Measurements from ENCODE around the gene SLC4A8. TPM values are rescaled to one million over a fixed set of nuclear protein-coding genes. Genes with fewer than 3 reads are reported as not detected.

SLC4A8 gene
- total and polyA plus RNA-seq, 9 of the 15 experiments (the other 6 are each of a cell fraction or from before 2014, with no cell fraction given): 0.04 to 1.5 (median 0.12) TPM; not detected in 2

DNA sequence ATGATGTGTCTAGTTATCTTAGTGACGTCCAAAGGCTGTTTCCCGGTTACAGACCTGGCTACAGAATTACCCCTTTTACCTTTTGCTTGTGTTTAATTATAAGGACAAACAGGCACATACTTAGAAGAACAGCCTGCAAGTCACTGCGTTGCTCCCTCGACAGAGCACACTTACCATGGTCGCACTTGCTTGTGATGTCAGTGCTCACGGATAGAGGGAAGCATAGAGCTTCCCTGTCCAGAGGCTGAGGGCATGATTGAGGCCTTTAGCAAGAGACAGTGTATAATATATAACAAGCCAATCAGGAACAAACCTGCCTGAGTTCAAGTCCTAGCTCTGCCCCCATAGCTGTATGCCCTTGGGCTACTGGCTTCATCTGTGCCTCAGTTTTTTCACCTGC, 93.2 kb downstream of the SLC4A8 start (continued):
- TF ChIP-seq, protein P1, sequence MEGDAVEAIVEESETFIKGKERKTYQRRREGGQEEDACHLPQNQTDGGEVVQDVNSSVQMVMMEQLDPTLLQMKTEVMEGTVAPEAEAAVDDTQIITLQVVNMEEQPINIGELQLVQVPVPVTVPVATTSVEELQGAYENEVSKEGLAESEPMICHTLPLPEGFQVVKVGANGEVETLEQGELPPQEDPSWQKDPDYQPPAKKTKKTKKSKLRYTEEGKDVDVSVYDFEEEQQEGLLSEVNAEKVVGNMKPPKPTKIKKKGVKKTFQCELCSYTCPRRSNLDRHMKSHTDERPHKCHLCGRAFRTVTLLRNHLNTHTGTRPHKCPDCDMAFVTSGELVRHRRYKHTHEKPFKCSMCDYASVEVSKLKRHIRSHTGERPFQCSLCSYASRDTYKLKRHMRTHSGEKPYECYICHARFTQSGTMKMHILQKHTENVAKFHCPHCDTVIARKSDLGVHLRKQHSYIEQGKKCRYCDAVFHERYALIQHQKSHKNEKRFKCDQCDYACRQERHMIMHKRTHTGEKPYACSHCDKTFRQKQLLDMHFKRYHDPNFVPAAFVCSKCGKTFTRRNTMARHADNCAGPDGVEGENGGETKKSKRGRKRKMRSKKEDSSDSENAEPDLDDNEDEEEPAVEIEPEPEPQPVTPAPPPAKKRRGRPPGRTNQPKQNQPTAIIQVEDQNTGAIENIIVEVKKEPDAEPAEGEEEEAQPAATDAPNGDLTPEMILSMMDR (IDR thresholded peaks at IDR 0.05 in 2 of 3, conservative IDR thresholded peaks at IDR 0.05 in 1 of 3; ENCODE audit: insufficient read depth in 2 of 3, low read depth in 1 of 3, low read length in 3 of 3): peak; percentile 61 to 63 (median 63)
- TF ChIP-seq TCF7 (IDR thresholded peaks at IDR 0.05; ENCODE audit: borderline replicate concordance) (no peak), RAD21 (CRISPR knock-in tag; conservative IDR thresholded peaks at IDR 0.05 in 1 of 2, IDR thresholded peaks at IDR 0.05 in 1 of 2) (peak in 1 of 2 experiments; percentile 50; a peak in 2 of 4 replicates), NFIX (CRISPR knock-in tag; IDR thresholded peaks at IDR 0.05; ENCODE audit: low read depth) (no peak), TEAD1 (CRISPR knock-in tag; IDR thresholded peaks at IDR 0.05) (no peak), CREM (IDR thresholded peaks at IDR 0.05; ENCODE audit: low read depth) (peak; percentile 28; the same call in 1 of the 2 replicates), SETDB1 (IDR thresholded peaks at IDR 0.05; ENCODE audit: low read length) (no peak)
- TF ChIP-seq, protein P2, sequence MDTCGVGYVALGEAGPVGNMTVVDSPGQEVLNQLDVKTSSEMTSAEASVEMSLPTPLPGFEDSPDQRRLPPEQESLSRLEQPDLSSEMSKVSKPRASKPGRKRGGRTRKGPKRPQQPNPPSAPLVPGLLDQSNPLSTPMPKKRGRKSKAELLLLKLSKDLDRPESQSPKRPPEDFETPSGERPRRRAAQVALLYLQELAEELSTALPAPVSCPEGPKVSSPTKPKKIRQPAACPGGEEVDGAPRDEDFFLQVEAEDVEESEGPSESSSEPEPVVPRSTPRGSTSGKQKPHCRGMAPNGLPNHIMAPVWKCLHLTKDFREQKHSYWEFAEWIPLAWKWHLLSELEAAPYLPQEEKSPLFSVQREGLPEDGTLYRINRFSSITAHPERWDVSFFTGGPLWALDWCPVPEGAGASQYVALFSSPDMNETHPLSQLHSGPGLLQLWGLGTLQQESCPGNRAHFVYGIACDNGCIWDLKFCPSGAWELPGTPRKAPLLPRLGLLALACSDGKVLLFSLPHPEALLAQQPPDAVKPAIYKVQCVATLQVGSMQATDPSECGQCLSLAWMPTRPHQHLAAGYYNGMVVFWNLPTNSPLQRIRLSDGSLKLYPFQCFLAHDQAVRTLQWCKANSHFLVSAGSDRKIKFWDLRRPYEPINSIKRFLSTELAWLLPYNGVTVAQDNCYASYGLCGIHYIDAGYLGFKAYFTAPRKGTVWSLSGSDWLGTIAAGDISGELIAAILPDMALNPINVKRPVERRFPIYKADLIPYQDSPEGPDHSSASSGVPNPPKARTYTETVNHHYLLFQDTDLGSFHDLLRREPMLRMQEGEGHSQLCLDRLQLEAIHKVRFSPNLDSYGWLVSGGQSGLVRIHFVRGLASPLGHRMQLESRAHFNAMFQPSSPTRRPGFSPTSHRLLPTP (IDR thresholded peaks at IDR 0.05; ENCODE audit: borderline replicate concordance, extremely low read depth, insufficient read length): no peak

Measured in K562 (cell line).